ENCODE measurements around the gene ITPR1. TPM values are rescaled to one million over a fixed set of nuclear protein-coding genes. Genes with fewer than 3 reads are reported as not detected.

Gene ITPR1
- total RNA-seq, 1 donor from 2014 or later, result 143 TPM

GRCh38 chr3:4895838-4896237, 402.7 kb downstream of the ITPR1 start:
- Mint-ChIP-seq H3K27me3 (peaks cover 3% of the 10 kb centered on the region), H3K9me3 (no peaks in the 10 kb centered on the region), H3K4me3 (no peak overlapping the region), H3K4me1 (peaks cover 3% of the 10 kb centered on the region), H3K27ac (no peak overlapping the region), H3K36me3 (ENCODE audit: low read depth) (no peaks in the 10 kb centered on the region)
- no peak for TF ChIP-seq CTCF (IDR thresholded peaks at IDR 0.05)
- ChIA-PET POLR2A (no interaction called here), CTCF (no interaction called here)
- no peak for DNase-seq
- ATAC-seq (ENCODE audit: low read depth), result no peak
- intact Hi-C loops (cut with micrococcal nuclease), result no loop called here

Other genes with a start within 250 kb of the ITPR1 start
- gene SETMAR, start 190.0 kb upstream of the ITPR1 start, total RNA-seq, result 10.3 and 11.4 TPM in 2 replicates
- gene SUMF1, start 26.1 kb upstream of the ITPR1 start, total RNA-seq, result 18.4 and 20.7 TPM in 2 replicates

Data from activated B cell treated with CpG ODN at 0.5 μM for 24 hours (primary cell).